Natural killer cell treated with Interleukin-12 subunit alpha and Interleukin-12 subunit beta and Interleukin-15 and Interleukin-18, amount 100 ng/mL, for 72 hours (primary cell): ENCODE results near the gene SDC3. TPM values are rescaled to one million over a fixed set of nuclear protein-coding genes. Genes with fewer than 3 reads are reported as not detected.
"Not testable (repeated sequence)": the region's sequence is repeated elsewhere in the genome, so short reads cannot be mapped to it uniquely, and the experiment has no call there.

Experiments used
- ATAC-seq, 2 donors: fragments of 150-1000 bp; cut with Tn5 transposase in 1 of 2; sonication (Bioruptor Pico), chemical (Tn5 transposase) in 1 of 2; 2 replicates each; pipeline ENCODE4 v1.10.0; 2021
- DNase-seq: peaks from one replicate; pipeline ENCODE4 v3.0.0; 2022; ENCODE audit warnings: low spot score
- H3K27ac Mint-ChIP-seq, 2 donors: 1 replicate in 1 of 2; 2 replicates in 1 of 2; pipeline ENCODE4 v1.8.0; 2022; ENCODE audit warnings: mixed read lengths in 2 of 2, mild to moderate bottlenecking in 1 of 2, moderate library complexity in 1 of 2
- H3K27me3 Mint-ChIP-seq, 2 donors: 1 replicate in 1 of 2; 2 replicates in 1 of 2; pipeline ENCODE4 v1.8.0; 2022; ENCODE audit warnings: mixed read lengths in 2 of 2
- H3K36me3 Mint-ChIP-seq: one replicate; pipeline ENCODE4 v1.8.0; 2022; ENCODE audit warnings: mixed read lengths
- H3K4me1 Mint-ChIP-seq, 2 donors: 1 replicate in 1 of 2; 2 replicates in 1 of 2; pipeline ENCODE4 v1.8.0; 2022; ENCODE audit warnings: low read depth in 2 of 2, mixed read lengths in 2 of 2, mild to moderate bottlenecking in 1 of 2
- H3K4me3 Mint-ChIP-seq: one replicate; pipeline ENCODE4 v1.8.0; 2022; ENCODE audit warnings: mixed read lengths
- H3K9me3 Mint-ChIP-seq: 2 replicates; pipeline ENCODE4 v1.8.0; 2022; ENCODE audit warnings: mixed read lengths
- total RNA-seq, 2 donors: library from RNA; stranded (reverse); gene quantifications; one replicate each; pipeline ENCODE4 v1.2.3, GENCODE V29; 2022

The SDC3 gene, protein sequence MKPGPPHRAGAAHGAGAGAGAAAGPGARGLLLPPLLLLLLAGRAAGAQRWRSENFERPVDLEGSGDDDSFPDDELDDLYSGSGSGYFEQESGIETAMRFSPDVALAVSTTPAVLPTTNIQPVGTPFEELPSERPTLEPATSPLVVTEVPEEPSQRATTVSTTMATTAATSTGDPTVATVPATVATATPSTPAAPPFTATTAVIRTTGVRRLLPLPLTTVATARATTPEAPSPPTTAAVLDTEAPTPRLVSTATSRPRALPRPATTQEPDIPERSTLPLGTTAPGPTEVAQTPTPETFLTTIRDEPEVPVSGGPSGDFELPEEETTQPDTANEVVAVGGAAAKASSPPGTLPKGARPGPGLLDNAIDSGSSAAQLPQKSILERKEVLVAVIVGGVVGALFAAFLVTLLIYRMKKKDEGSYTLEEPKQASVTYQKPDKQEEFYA
- under 1 TPM in 1 of 2 donors, not detected in 1; 0.11 TPM for total RNA-seq

- ATAC-seq (peak; percentile 65 to 80), DNase-seq (peak; percentile 59)
- peak within 1 kb of the TSS; percentile 67 for H3K4me3 Mint-ChIP-seq
- peaks cover 13 to 15% of the 10 kb centered on the region in 2 donors for H3K4me1 Mint-ChIP-seq
- no peak within 1 kb of the TSS for H3K27ac Mint-ChIP-seq
- peaks cover 42 to 43% of the 10 kb centered on the region in 2 donors for H3K27me3 Mint-ChIP-seq
- no peaks in the 10 kb centered on the region for H3K9me3 Mint-ChIP-seq
- no peaks in the 10 kb centered on the region for H3K36me3 Mint-ChIP-seq
These were observed at the start of gene SDC3 for GRCh38 chr1:30908696-30909364. SDC3 (minus strand) TSS chr1:30908758; CDS start chr1:30908586, 172 bp downstream.

GRCh38 chr1:30957560-30958222 is 49.1 kb upstream of the SDC3 start:
- H3K9me3 Mint-ChIP-seq = no peaks in the 10 kb centered on the region
- peak overlapping the region in 1 of 2 donors; percentile 43 for H3K27ac Mint-ChIP-seq
- DNase-seq = no peak
- H3K4me3 Mint-ChIP-seq = no peak overlapping the region
- ATAC-seq = no peak
- peaks cover 21% of the 10 kb centered on the region for H3K36me3 Mint-ChIP-seq
- H3K27me3 Mint-ChIP-seq = no peaks in the 10 kb centered on the region
- H3K4me1 Mint-ChIP-seq = peaks cover 18 to 22% of the 10 kb centered on the region in 2 donors

DNA sequence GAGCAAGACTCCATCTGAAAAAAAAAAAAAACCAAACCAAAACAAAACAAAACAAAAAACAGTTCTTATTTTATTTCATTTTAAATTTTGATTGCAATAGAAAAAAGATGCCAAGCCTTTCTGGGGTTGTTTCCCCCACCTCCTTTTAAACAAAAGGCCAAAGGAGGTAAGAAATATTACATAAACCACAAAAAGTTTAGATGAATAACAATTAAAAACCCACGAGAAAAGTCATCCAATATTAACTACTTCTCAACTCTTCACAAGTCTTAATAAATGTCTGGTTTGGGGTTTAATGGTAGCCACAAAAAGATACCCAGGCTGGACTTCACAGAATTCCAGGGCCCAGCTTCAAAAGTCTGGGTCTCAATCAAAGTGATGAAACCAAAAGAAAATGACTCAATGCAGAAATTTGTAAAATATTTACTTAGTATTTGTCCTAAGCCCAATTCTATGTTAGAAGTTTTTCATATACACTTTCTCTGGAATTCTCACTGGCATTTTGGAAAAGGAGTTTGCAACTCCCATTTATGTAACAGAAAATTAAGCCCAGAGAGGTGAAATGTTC is 47.0 kb upstream of the SDC3 start:
- H3K27me3 Mint-ChIP-seq = no peaks in the 10 kb centered on the region
- H3K4me1 Mint-ChIP-seq = peaks cover 21 to 22% of the 10 kb centered on the region in 2 donors
- no peaks in the 10 kb centered on the region for H3K9me3 Mint-ChIP-seq
- H3K4me3 Mint-ChIP-seq = no peak overlapping the region
- DNase-seq (no peak), ATAC-seq (no peak)
- peaks cover 37% of the 10 kb centered on the region for H3K36me3 Mint-ChIP-seq
- no peak overlapping the region for H3K27ac Mint-ChIP-seq

DNA sequence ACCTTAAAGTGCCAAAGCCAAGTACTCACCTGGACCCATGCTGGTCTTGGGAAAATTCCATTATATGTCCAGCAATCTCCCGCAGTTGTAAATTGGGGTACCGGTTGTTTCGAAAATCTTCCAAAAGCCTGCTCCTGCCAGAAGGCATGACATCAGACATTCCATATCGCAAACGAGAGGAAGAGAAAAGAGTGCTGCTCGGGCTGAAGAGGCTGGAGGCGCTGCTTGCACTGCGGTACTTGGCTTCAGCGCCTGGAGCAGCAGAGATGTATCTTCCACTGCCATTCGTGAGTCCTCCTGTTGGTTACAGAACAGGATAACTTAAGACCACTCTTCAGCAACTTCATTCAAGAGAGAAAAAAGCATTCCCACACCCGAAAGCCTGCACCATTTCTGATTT is 45.1 kb upstream of the SDC3 start:
- DNase-seq (no peak), ATAC-seq (no peak)
- no peak overlapping the region for H3K27ac Mint-ChIP-seq
- peaks cover 43% of the 10 kb centered on the region for H3K36me3 Mint-ChIP-seq
- H3K4me3 Mint-ChIP-seq = no peak overlapping the region
- no peaks in the 10 kb centered on the region for H3K9me3 Mint-ChIP-seq
- H3K27me3 Mint-ChIP-seq = no peaks in the 10 kb centered on the region
- H3K4me1 Mint-ChIP-seq = peaks cover 20 to 25% of the 10 kb centered on the region in 2 donors

GRCh38 chr1:30952098-30952497 is 43.5 kb upstream of the SDC3 start:
- Mint-ChIP-seq H3K9me3 (no peaks in the 10 kb centered on the region), H3K4me1 (peaks cover 24 to 28% of the 10 kb centered on the region in 2 donors), H3K4me3 (no peak overlapping the region), H3K27ac (no peak overlapping the region), H3K27me3 (no peaks in the 10 kb centered on the region), H3K36me3 (peaks cover 49% of the 10 kb centered on the region)
- ATAC-seq (no peak), DNase-seq (no peak)

GRCh38 chr1:30950700-30951099 is 42.1 kb upstream of the SDC3 start:
- peaks cover 51% of the 10 kb centered on the region for H3K36me3 Mint-ChIP-seq
- no peaks in the 10 kb centered on the region for H3K9me3 Mint-ChIP-seq
- no peak for ATAC-seq
- no peak overlapping the region for H3K4me3 Mint-ChIP-seq
- no peak overlapping the region for H3K27ac Mint-ChIP-seq
- H3K4me1 Mint-ChIP-seq = peaks cover 25 to 29% of the 10 kb centered on the region in 2 donors
- DNase-seq = no peak
- no peaks in the 10 kb centered on the region for H3K27me3 Mint-ChIP-seq

GRCh38 chr1:30950053-30950452 is 41.5 kb upstream of the SDC3 start:
- no peak overlapping the region for H3K27ac Mint-ChIP-seq
- H3K9me3 Mint-ChIP-seq = no peaks in the 10 kb centered on the region
- H3K4me1 Mint-ChIP-seq = peaks cover 25 to 32% of the 10 kb centered on the region in 2 donors
- H3K36me3 Mint-ChIP-seq = peaks cover 51% of the 10 kb centered on the region
- no peak for DNase-seq
- no peaks in the 10 kb centered on the region for H3K27me3 Mint-ChIP-seq
- no peak overlapping the region for H3K4me3 Mint-ChIP-seq
- ATAC-seq = no peak

DNA sequence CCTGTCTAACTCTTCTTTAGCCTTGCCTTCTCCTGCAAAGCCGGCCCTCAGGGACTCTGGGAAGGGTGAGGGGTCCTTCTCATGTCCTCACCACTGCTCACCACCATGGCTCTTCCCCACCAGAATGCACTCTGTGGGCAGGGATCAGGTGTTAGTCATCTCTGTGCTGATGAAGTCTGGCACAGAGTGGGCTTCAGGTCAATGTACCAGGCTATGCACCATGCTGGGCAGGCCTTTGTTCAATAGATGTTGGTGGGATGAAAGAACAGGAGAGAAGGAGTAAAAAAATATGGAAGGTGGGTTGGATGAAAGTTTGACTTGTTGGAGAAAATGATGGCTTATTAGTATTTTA is 40.9 kb upstream of the SDC3 start:
- Mint-ChIP-seq H3K4me1 (peaks cover 25 to 30% of the 10 kb centered on the region in 2 donors), H3K36me3 (peaks cover 51% of the 10 kb centered on the region)
- ATAC-seq, H3K9me3 Mint-ChIP-seq, H3K4me3 Mint-ChIP-seq, H3K27ac Mint-ChIP-seq, DNase-seq, H3K27me3 Mint-ChIP-seq: not testable (repeated sequence)

DNA sequence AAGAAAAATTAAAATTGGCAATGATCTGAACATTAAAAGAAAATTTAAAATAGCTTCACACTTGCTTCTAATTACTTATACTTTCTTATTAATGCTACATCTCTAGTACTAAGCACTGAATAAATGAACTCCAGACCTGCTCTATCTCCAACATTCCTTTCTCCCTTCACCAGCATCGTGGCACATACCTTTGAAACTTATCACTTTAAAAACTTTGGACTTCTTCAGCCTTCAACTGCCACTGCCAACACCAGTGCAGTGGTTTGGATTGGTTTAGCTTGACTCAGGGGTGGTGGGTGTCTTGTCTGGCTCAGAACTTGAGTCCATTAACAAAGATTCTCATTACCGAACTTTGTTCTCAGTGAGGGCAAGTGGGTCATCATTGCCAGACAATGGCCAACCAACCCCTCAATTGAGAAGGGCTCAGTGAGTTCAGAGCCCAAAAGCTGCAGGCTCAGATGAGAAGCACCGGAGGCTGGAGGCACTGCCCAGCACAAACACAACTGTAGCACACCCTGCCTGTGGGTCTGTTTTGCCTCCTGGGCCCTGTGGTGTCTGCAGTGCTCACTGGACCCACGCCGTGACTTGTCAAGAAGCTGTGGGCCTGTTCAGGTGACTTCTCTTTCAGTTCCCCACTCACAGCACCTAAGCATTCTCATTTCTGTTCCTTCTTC is 40.4 kb upstream of the SDC3 start:
- H3K27ac Mint-ChIP-seq = peak overlapping the region in 1 of 2 donors; percentile 60
- peaks cover 25 to 30% of the 10 kb centered on the region in 2 donors for H3K4me1 Mint-ChIP-seq

GRCh38 chr1:30948278-30948677 is 39.7 kb upstream of the SDC3 start:
- peaks cover 55% of the 10 kb centered on the region for H3K36me3 Mint-ChIP-seq
- H3K27me3 Mint-ChIP-seq = no peaks in the 10 kb centered on the region
- peak overlapping the region in 1 of 2 donors; percentile 60 for H3K27ac Mint-ChIP-seq
- no peak for DNase-seq
- no peaks in the 10 kb centered on the region for H3K9me3 Mint-ChIP-seq
- no peak overlapping the region for H3K4me3 Mint-ChIP-seq
- ATAC-seq = no peak
- peaks cover 25 to 30% of the 10 kb centered on the region in 2 donors for H3K4me1 Mint-ChIP-seq

More for the DNA sequence above, 40.4 kb upstream of the SDC3 start:
- not testable (repeated sequence) for DNase-seq, H3K27me3 Mint-ChIP-seq, H3K4me3 Mint-ChIP-seq, H3K9me3 Mint-ChIP-seq, ATAC-seq
- peaks cover 54% of the 10 kb centered on the region for H3K36me3 Mint-ChIP-seq

GRCh38 chr1:30947212-30947611 is 38.7 kb upstream of the SDC3 start:
- H3K27ac Mint-ChIP-seq = peak overlapping the region in 1 of 2 donors; percentile 60
- peaks cover 54% of the 10 kb centered on the region for H3K36me3 Mint-ChIP-seq
- H3K4me3 Mint-ChIP-seq = no peak overlapping the region
- H3K9me3 Mint-ChIP-seq = no peaks in the 10 kb centered on the region
- peaks cover 25 to 27% of the 10 kb centered on the region in 2 donors for H3K4me1 Mint-ChIP-seq
- ATAC-seq (no peak), DNase-seq (no peak)
- H3K27me3 Mint-ChIP-seq = no peaks in the 10 kb centered on the region

DNA sequence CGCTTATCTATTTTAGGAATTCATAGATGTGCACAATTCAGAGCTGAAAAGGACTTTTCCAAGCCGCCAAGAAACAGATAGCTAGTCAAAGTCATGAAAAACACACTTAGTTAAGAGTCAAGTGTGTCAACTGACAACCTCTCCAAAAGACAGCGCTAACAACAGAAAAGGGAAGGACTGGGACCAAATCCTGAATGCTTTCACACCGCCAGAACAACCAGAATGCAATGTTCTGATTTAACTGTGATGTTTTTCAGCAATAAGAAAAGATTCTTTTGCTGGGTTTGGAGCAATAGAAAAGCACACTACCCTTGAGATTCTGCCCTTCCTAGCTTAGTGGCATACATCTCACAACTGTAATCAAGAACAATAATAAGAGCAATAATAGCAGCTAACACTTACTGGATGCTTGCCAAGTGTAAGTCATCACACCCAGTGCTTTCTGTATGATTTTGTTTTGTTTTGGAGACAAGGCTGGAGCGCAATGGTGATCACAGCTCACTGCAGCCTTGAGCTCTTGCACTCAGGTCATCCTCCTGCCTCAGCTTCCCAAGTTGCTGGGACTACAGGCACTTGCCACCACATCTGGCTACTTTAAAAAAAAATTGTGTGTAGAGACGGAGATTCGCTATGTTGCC is 33.9 kb upstream of the SDC3 start:
- H3K27ac Mint-ChIP-seq = no peak overlapping the region
- H3K9me3 Mint-ChIP-seq = no peaks in the 10 kb centered on the region
- ATAC-seq (no peak), DNase-seq (no peak)
- peaks cover 5 to 7% of the 10 kb centered on the region in 2 donors for H3K4me1 Mint-ChIP-seq
- no peaks in the 10 kb centered on the region for H3K27me3 Mint-ChIP-seq
- H3K36me3 Mint-ChIP-seq = peaks cover 29% of the 10 kb centered on the region
- no peak overlapping the region for H3K4me3 Mint-ChIP-seq

GRCh38 chr1:30940541-30940940 is 32.0 kb upstream of the SDC3 start:
- no peaks in the 10 kb centered on the region for H3K9me3 Mint-ChIP-seq
- H3K36me3 Mint-ChIP-seq = peaks cover 31% of the 10 kb centered on the region
- DNase-seq (no peak), ATAC-seq (no peak)
- H3K27me3 Mint-ChIP-seq = no peaks in the 10 kb centered on the region
- peaks cover 0 to 8% of the 10 kb centered on the region in 2 donors for H3K4me1 Mint-ChIP-seq
- H3K4me3 Mint-ChIP-seq = no peak overlapping the region
- no peak overlapping the region for H3K27ac Mint-ChIP-seq
